Measurements from ENCODE around the gene CERK.

The CERK gene

DNA sequence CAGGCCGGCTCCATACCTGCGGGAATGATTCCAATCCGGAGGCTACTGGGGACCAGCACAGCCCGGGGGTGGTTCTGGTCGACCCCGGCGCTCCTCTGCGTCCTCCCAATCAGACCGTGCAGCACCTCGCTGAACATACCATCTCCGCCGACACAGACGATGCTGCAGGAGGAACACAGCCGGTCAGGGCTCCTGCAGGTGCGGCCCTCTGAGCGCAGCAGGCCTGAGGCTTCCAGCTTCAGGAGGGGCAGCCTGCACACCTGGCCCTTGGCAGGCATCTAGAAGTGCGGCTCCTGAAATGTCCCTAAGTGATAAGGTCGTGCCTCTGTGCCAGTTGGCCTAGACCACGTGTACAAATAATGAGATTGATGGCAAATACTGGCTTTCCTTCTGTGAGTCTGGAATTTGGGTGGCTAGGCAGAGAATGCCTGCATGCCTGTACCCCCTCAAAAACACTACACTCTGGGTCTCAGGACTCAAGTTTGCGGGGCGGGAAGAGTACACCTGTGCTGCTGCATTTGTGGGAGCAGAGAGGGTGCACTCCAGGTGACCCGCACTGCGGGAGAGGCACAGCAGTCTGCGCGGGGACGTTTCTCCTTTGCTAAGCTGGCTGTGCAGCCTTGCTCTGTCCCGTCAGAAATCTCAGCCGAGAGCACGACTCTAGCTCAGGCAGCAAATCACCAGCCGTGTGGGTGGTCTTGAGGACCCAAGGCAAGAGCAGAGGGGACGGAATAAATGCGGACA is 30.1 kb downstream of the CERK start:
- Histone ChIP-seq H3K4me1 (ENCODE audit: low read depth, poor library complexity, severe bottlenecking) (no peaks in the 10 kb centered on the region), H3K27ac (no peak overlapping the region), H3K9ac (no peak overlapping the region), H3K4me2 (no peak overlapping the region), H2AFZ (ENCODE audit: low read depth) (no peak overlapping the region), H3K4me3 (IDR thresholded peaks at IDR 0.05; ENCODE audit: insufficient read depth, low read depth, low read length) (no peak overlapping the region), H3K36me3 (ENCODE audit: insufficient read depth) (no peaks in the 10 kb centered on the region), H3K79me2 (ENCODE audit: insufficient read depth, low read depth) (no peaks in the 10 kb centered on the region), H4K20me1 (ENCODE audit: insufficient read depth) (no peaks in the 10 kb centered on the region), H3K27me3 (ENCODE audit: insufficient read depth, low read depth) (no peaks in the 10 kb centered on the region)
- TF ChIP-seq CTCF (conservative IDR thresholded peaks at IDR 0.05; ENCODE audit: low read depth, low read length) = no peak

- Histone ChIP-seq H3K79me2 (ENCODE audit: insufficient read depth, low read depth) (no peaks in the 10 kb centered on the region), H3K4me1 (ENCODE audit: low read depth, poor library complexity, severe bottlenecking) (no peaks in the 10 kb centered on the region), H2AFZ (ENCODE audit: low read depth) (no peak overlapping the region), H3K27me3 (ENCODE audit: insufficient read depth, low read depth) (no peaks in the 10 kb centered on the region), H3K4me2 (no peak overlapping the region), H3K4me3 (IDR thresholded peaks at IDR 0.05; ENCODE audit: insufficient read depth, low read depth, low read length) (no peak overlapping the region), H3K36me3 (ENCODE audit: insufficient read depth) (no peaks in the 10 kb centered on the region), H3K27ac (no peak overlapping the region), H3K9ac (no peak overlapping the region), H4K20me1 (ENCODE audit: insufficient read depth) (no peaks in the 10 kb centered on the region)
- no peak for TF ChIP-seq CTCF (conservative IDR thresholded peaks at IDR 0.05; ENCODE audit: low read depth, low read length)
Observed at GRCh38 chr22:46707305-46707704, 30.7 kb downstream of the CERK start.

- H3K9ac ChIP-seq = no peak overlapping the region
Observed at GRCh38 chr22:46706060-46706459, 32.0 kb downstream of the CERK start.

GRCh38 chr22:46703996-46704370 is 34.1 kb downstream of the CERK start:
- TF ChIP-seq CTCF (conservative IDR thresholded peaks at IDR 0.05; ENCODE audit: low read depth, low read length) = no peak
- H4K20me1 ChIP-seq (ENCODE audit: insufficient read depth) = no peaks in the 10 kb centered on the region
- no peak overlapping the region for H3K27ac ChIP-seq
- H3K4me2 ChIP-seq = no peak overlapping the region
- no peak overlapping the region for H3K9ac ChIP-seq
- H3K36me3 ChIP-seq (ENCODE audit: insufficient read depth) = no peaks in the 10 kb centered on the region
- no peaks in the 10 kb centered on the region for H3K79me2 ChIP-seq (ENCODE audit: insufficient read depth, low read depth)
- no peaks in the 10 kb centered on the region for H3K4me1 ChIP-seq (ENCODE audit: low read depth, poor library complexity, severe bottlenecking)
- no peak overlapping the region for H2AFZ ChIP-seq (ENCODE audit: low read depth)
- no peaks in the 10 kb centered on the region for H3K27me3 ChIP-seq (ENCODE audit: insufficient read depth, low read depth)
- H3K4me3 ChIP-seq (IDR thresholded peaks at IDR 0.05; ENCODE audit: insufficient read depth, low read depth, low read length) = no peak overlapping the region

More at GRCh38 chr22:46706060-46706459, 32.0 kb downstream of the CERK start:
- H3K79me2 ChIP-seq (ENCODE audit: insufficient read depth, low read depth) = no peaks in the 10 kb centered on the region
- H3K4me3 ChIP-seq (IDR thresholded peaks at IDR 0.05; ENCODE audit: insufficient read depth, low read depth, low read length) = no peak overlapping the region
- no peak overlapping the region for H3K27ac ChIP-seq
- no peaks in the 10 kb centered on the region for H3K36me3 ChIP-seq (ENCODE audit: insufficient read depth)
- no peak for TF ChIP-seq CTCF (conservative IDR thresholded peaks at IDR 0.05; ENCODE audit: low read depth, low read length)
- no peaks in the 10 kb centered on the region for H3K27me3 ChIP-seq (ENCODE audit: insufficient read depth, low read depth)
- no peak overlapping the region for H3K4me2 ChIP-seq
- no peaks in the 10 kb centered on the region for H4K20me1 ChIP-seq (ENCODE audit: insufficient read depth)
- no peak overlapping the region for H2AFZ ChIP-seq (ENCODE audit: low read depth)
- H3K4me1 ChIP-seq (ENCODE audit: low read depth, poor library complexity, severe bottlenecking) = no peaks in the 10 kb centered on the region
